K562 (cell line): ENCODE measurements around the gene WDR54. TPM values are rescaled to one million over a fixed set of nuclear protein-coding genes. Genes with fewer than 3 reads are reported as not detected.

ENCODE experiments used
- ATAC-seq: fragments of 200-7000 bp; cut with Tn5 transposase; 3 replicates; pipeline ENCODE4 v1.9.1; 2020; ENCODE audit warnings: moderate library complexity
- BruUV-seq: library from RNA; stranded (reverse); fragments of 400-500 nt; replicated peaks from 2 replicates; lab custom pipeline; 2021; lab: Mats Ljungman, UMichigan
- CTCF ChIA-PET: fragments of 300-600 bp; formaldehyde crosslinking; extraction: SDS; loops from one replicate; lab custom pipeline; 2021; ENCODE audit warnings: low intra/inter-chr PET ratio; lab: Yijun Ruan, JAX
- POLR2A ChIA-PET: fragments of 300-600, 350-650 bp; sonication (Branson Sonifier 250); formaldehyde crosslinking; extraction: SDS; loops from one replicate; lab custom pipeline; 2021; ENCODE audit warnings: antibody characterized with exemption, inconsistent platforms; lab: Yijun Ruan, JAX
- DNase-seq, 4 experiments: peaks; one replicate each; pipeline versions ENCODE4 v3.0.0 to v3.0.0-alpha.2; 2011 to 2018; ENCODE audit warnings: low spot score in 3 of 4, mixed read lengths in 3 of 4; ENCODE audit errors: extremely low read depth in 1 of 4
- FAIRE-seq: peaks from 2 replicates; lab custom pipeline; 2011; peaks lifted over from hg19 to GRCh38; lab: Jason Lieb, UNC
- H2AFZ ChIP-seq: 2 replicates; pipeline ENCODE4 v1.6.0; 2011; ENCODE audit warnings: low read depth, low read length, control low read depth, inconsistent platforms
- H3K27ac ChIP-seq: fragments of 200-600 bp; 3 replicates; pipeline ENCODE4 v1.8.0; 2011; ENCODE audit warnings: low read depth, mild to moderate bottlenecking, control low read depth, inconsistent platforms, low read length, moderate library complexity, mixed read lengths; ENCODE audit errors: extremely low read depth
- H3K27me3 ChIP-seq, 2 experiments: fragments of 300-600 bp in 1 of 2; 2 replicates in 1 of 2; 3 replicates in 1 of 2; pipeline versions ENCODE4 v1.6.0 to v1.8.0; 2011; ENCODE audit warnings: inconsistent platforms in 2 of 2, low read length in 2 of 2, mild to moderate bottlenecking in 1 of 2, mixed read lengths in 1 of 2, moderate library complexity in 1 of 2; ENCODE audit not compliant: control insufficient read depth in 2 of 2, insufficient read depth in 2 of 2
- H3K36me3 ChIP-seq: fragments of 300-600 bp; 3 replicates; pipeline ENCODE4 v1.8.0; 2011; ENCODE audit warnings: mild to moderate bottlenecking, low read length, inconsistent platforms; ENCODE audit not compliant: control insufficient read depth, insufficient read depth
- H3K4me1 ChIP-seq, 2 experiments: fragments of 200-600 bp in 1 of 2; replicated peaks in 1 of 2; 2 replicates in 1 of 2; 3 replicates in 1 of 2; pipeline versions ENCODE4 v1.5.1 to v1.8.0; 2011; ENCODE audit warnings: inconsistent platforms in 2 of 2, low read length in 2 of 2, mild to moderate bottlenecking in 1 of 2, mixed read lengths in 1 of 2, moderate library complexity in 1 of 2; ENCODE audit not compliant: control insufficient read depth in 2 of 2, insufficient read depth in 2 of 2
- H3K4me2 ChIP-seq: 2 replicates; pipeline ENCODE4 v1.6.1; 2011; ENCODE audit warnings: low read length, control low read depth, inconsistent platforms, mixed read lengths; ENCODE audit not compliant: insufficient read depth
- H3K4me3 ChIP-seq: fragments of 200-600 bp; sonication (generic), shearing (Covaris generic); 2 replicates; pipeline ENCODE4 v1.5.1; 2016; ENCODE audit warnings: control low read depth, inconsistent platforms
- H3K79me2 ChIP-seq: fragments of 200-600 bp; 3 replicates; pipeline ENCODE4 v1.8.0; 2011; ENCODE audit warnings: low read length, inconsistent platforms; ENCODE audit not compliant: control insufficient read depth, insufficient read depth
- H3K9ac ChIP-seq, 2 experiments: 2 replicates each; pipeline versions ENCODE4 v1.6.0 to v1.6.1; 2011; ENCODE audit warnings: low read depth in 2 of 2, low read length in 2 of 2, control low read depth in 1 of 2, inconsistent platforms in 1 of 2, mild to moderate bottlenecking in 1 of 2, mixed read lengths in 1 of 2; ENCODE audit not compliant: insufficient read depth in 1 of 2
- H3K9me1 ChIP-seq: one replicate; pipeline ENCODE4 v1.6.0; 2011; ENCODE audit warnings: inconsistent platforms, mild to moderate bottlenecking, low read length, moderate library complexity; ENCODE audit not compliant: control insufficient read depth, insufficient read depth
- H3K9me3 ChIP-seq: replicated peaks from 2 replicates; pipeline ENCODE4 v1.5.1; 2011; ENCODE audit warnings: low read depth, low read length, inconsistent platforms; ENCODE audit not compliant: control insufficient read depth, insufficient read depth
- H4K20me1 ChIP-seq: replicated peaks from 2 replicates; pipeline ENCODE4 v1.6.1; 2011; ENCODE audit warnings: low read length, inconsistent platforms, mixed read lengths; ENCODE audit not compliant: control insufficient read depth, insufficient read depth
- CBFA2T3 ChIP-seq: fragments of 450-650 bp; IDR thresholded peaks from 2 replicates; pipeline ENCODE4 v1.6.1; 2017
- CBX2 ChIP-seq: fragments of 200-600 bp; sonication (generic); IDR thresholded peaks from one replicate; pipeline ENCODE4 v1.6.1; 2012; ENCODE audit warnings: mild to moderate bottlenecking, low read length, inconsistent platforms; ENCODE audit not compliant: insufficient read depth, poor library complexity, severe bottlenecking
- EP300 ChIP-seq: IDR thresholded peaks from 2 replicates; pipeline ENCODE4 v1.6.1; 2012; ENCODE audit warnings: low read length, improper control_type of control experiment
- FIP1L1 ChIP-seq: fragments of 200-400 bp; formaldehyde crosslinking; IDR thresholded peaks from 2 replicates; pipeline ENCODE4 v1.6.1; 2018; ENCODE audit warnings: mild to moderate bottlenecking, low read depth, low read length; ENCODE audit not compliant: poor library complexity, severe bottlenecking
- HLTF ChIP-seq: fragments of 450-650 bp; IDR thresholded peaks from 2 replicates; pipeline ENCODE4 v1.6.1; 2016
- HNRNPK ChIP-seq: fragments of 200-400 bp; formaldehyde crosslinking; IDR thresholded peaks from one replicate; pipeline ENCODE4 v1.6.1; 2018; ENCODE audit warnings: mild to moderate bottlenecking, low read depth, low read length; ENCODE audit not compliant: poor library complexity, severe bottlenecking
- HNRNPL ChIP-seq: fragments of 200-400 bp; formaldehyde crosslinking; IDR thresholded peaks from 2 replicates; pipeline ENCODE4 v1.6.1; 2017; ENCODE audit warnings: low read depth, mild to moderate bottlenecking, low read length
- ID3 ChIP-seq, 2 experiments: fragments of 250-450 bp in 1 of 2; fragments of 450-650 bp in 1 of 2; sonication (Bioruptor Pico) in 1 of 2; IDR thresholded peaks; 2 replicates each; pipeline versions ENCODE4 v1.6.1 to v1.8.0; 2016 to 2021; ENCODE audit warnings: mild to moderate bottlenecking in 2 of 2, moderate library complexity in 2 of 2, missing compliant biosample characterization in 1 of 2, missing genetic modification characterization in 1 of 2
- MYC ChIP-seq, 2 experiments: fragments of 250-450 bp in 1 of 2; sonication (Bioruptor Pico) in 1 of 2; IDR thresholded peaks; 2 replicates each; pipeline versions ENCODE4 v1.5.1 to v1.6.1; 2012 to 2021; ENCODE audit warnings: low read depth in 2 of 2, borderline replicate concordance in 1 of 2, improper control_type of control experiment in 1 of 2, low read length in 1 of 2, mild to moderate bottlenecking in 1 of 2, moderate library complexity in 1 of 2
- SMAD3 ChIP-seq: fragments of 450-650 bp; formaldehyde crosslinking; conservative IDR thresholded peaks from 2 replicates; pipeline ENCODE4 v1.4.0; 2020; ENCODE audit warnings: mild to moderate bottlenecking
- ZBTB33 ChIP-seq: sonication (generic); formaldehyde crosslinking; IDR thresholded peaks from 2 replicates; pipeline ENCODE4 v1.8.1; 2023; ENCODE audit warnings: mild to moderate bottlenecking, missing genetic modification reagents
- ZNF143 ChIP-seq: sonication (generic); formaldehyde crosslinking; IDR thresholded peaks from 2 replicates; pipeline ENCODE4 v1.9.0; 2022; ENCODE audit warnings: mild to moderate bottlenecking, missing genetic modification reagents
- ZNF184 ChIP-seq: sonication (generic); formaldehyde crosslinking; IDR thresholded peaks from 2 replicates; pipeline ENCODE4 v1.5.0; 2020; ENCODE audit warnings: missing genetic modification reagents
- ZNF263 ChIP-seq: sonication (generic); formaldehyde crosslinking; IDR thresholded peaks from 2 replicates; pipeline ENCODE4 v1.8.0; 2022; ENCODE audit warnings: mild to moderate bottlenecking, missing genetic modification reagents, borderline replicate concordance
- ZNF347 ChIP-seq: fragments of 450-650 bp; formaldehyde crosslinking; IDR thresholded peaks from 2 replicates; pipeline ENCODE4 v1.4.0; 2020; ENCODE audit warnings: low read depth, mild to moderate bottlenecking, moderate library complexity
- ZNF395 ChIP-seq: fragments of 200-800 bp; sonication (Bioruptor generic); IDR thresholded peaks from 2 replicates; pipeline ENCODE4 v1.6.1; 2017; ENCODE audit warnings: missing genetic modification characterization, missing compliant biosample characterization
- ZNF717 ChIP-seq: fragments of 250-450 bp; sonication (Bioruptor Pico); IDR thresholded peaks from 2 replicates; pipeline ENCODE4 v1.5.0; 2021
- ZNF780A ChIP-seq: fragments of 250-450 bp; sonication (Bioruptor Pico); IDR thresholded peaks from 2 replicates; pipeline ENCODE4 v1.5.0; 2021; ENCODE audit warnings: mild to moderate bottlenecking
- WGBS: fragments of 100-300 bp; shearing (Covaris generic); methylation state at CpG from one replicate; pipeline ENCODE4 v1.1.6; 2016; ENCODE audit warnings: low coverage, mixed read lengths; ENCODE audit not compliant: insufficient coverage; ENCODE audit errors: missing lambda C conversion rate; 5-methylcytosine and 5-hydroxymethylcytosine counted together
- in situ Hi-C: fragments of 300-500 bp; cut with MboI; formaldehyde crosslinking; loops from 4 replicates; pipeline ENCODE4 v1.15.0; 2018; ENCODE audit warnings: inconsistent platforms, mixed read lengths
- intact Hi-C: fragments of 100-400 bp; cut with micrococcal nuclease; formaldehyde crosslinking; loops from 2 replicates; pipeline ENCODE4 v1.14.2; 2022
- polyA plus RNA-seq, 8 experiments: library from polyadenylated mRNA; depleted of rRNA in 4 of 8; stranded (reverse) in 5 of 8; unstranded in 3 of 8; fragments of >200 nt; fragmentation: Nextera tagmentation in 2 of 8; fragmentation: Illumina TruSeq in 1 of 8; extraction: Ambion mirVana in 2 of 8; extraction: Trizol in 1 of 8; gene quantifications; 2 replicates each; pipeline versions ENCODE4 v1.2.1 to v1.2.3, GENCODE V29; 2011 to 2014; ENCODE audit warnings: inconsistent platforms in 1 of 8, missing spikeins in 1 of 8
- total RNA-seq, 7 experiments: library from RNA; depleted of rRNA in 6 of 7; stranded (reverse); fragments of >200 nt in 6 of 7; fragmentation: Illumina TruSeq in 2 of 7; extraction: Trizol in 2 of 7; gene quantifications; 2 replicates each; pipeline versions ENCODE4 v1.2.1 to v1.2.3, GENCODE V29; 2011 to 2021; ENCODE audit warnings: low replicate concordance in 1 of 7
- TF ChIP-seq, protein P1 (sequence below): sonication (generic); IDR thresholded peaks from 2 replicates; pipeline ENCODE4 v1.6.1; 2016

The WDR54 gene
- total and polyA plus RNA-seq, 9 of the 15 experiments (the other 6 are each of a cell fraction or from before 2014, with no cell fraction given) = 5.2 to 15.2 (median 7.4) TPM

- no peak for ATAC-seq
- no TSS peak for BruUV-seq
- Histone ChIP-seq H3K9ac (no peak overlapping the region), H3K9me3 (no peaks in the 10 kb centered on the region), H3K36me3 (peaks cover 33% of the 10 kb centered on the region; the same call in 2 of the 3 replicates), H3K27me3 (no peaks in the 10 kb centered on the region), H3K27ac (no peak overlapping the region), H2AFZ (no peak overlapping the region), H3K4me2 (no peak overlapping the region), H3K4me3 (no peak overlapping the region), H3K4me1 (peaks cover 4 to 15% of the 10 kb centered on the region in 2 experiments; a peak in 3 of 5 replicates), H3K79me2 (no peaks in the 10 kb centered on the region), H3K9me1 (no peaks in the 10 kb centered on the region), H4K20me1 (no peaks in the 10 kb centered on the region; the same call in 1 of the 2 replicates)
- ChIA-PET POLR2A (interaction anchor here (0.6 to 1.0 kb wide), 2 partner anchors 15 to 16 kb away, joined by 3 to 4 read pairs; no protein-coding TSS in a partner anchor), CTCF (no interaction called here)
- in situ Hi-C loops = no loop called here
- intact Hi-C loops = no loop called here
- WGBS = 89% methylated on average over 8 of the region's 8 CpGs
- FAIRE-seq = no peak
- no peak for DNase-seq
- TF ChIP-seq CBX2 (no peak), ZNF184 (CRISPR knock-in tag) (no peak), HNRNPL (no peak), ID3 (CRISPR knock-in tag; IDR thresholded peaks at IDR 0.05) (no peak), ID3 (tag; IDR thresholded peaks at IDR 0.05) (no peak), ZNF143 (no peak), ZNF780A (CRISPR knock-in tag) (no peak), ZNF347 (CRISPR knock-in tag) (no peak), ZNF263 (CRISPR knock-in tag) (no peak), ZBTB33 (CRISPR knock-in tag) (no peak), CBFA2T3 (no peak), HLTF (no peak), FIP1L1 (no peak), HNRNPK (no peak), ZNF717 (no peak), EP300 (no peak), SMAD3 (CRISPR knock-in tag) (no peak), ZNF395 (CRISPR knock-in tag) (no peak), MYC (IDR thresholded peaks at IDR 0.05; ENCODE audit: low read depth, low read length) (no peak), MYC (CRISPR knock-in tag; IDR thresholded peaks at IDR 0.05; ENCODE audit: borderline replicate concordance, low read depth) (no peak)
- TF ChIP-seq, protein P1, sequence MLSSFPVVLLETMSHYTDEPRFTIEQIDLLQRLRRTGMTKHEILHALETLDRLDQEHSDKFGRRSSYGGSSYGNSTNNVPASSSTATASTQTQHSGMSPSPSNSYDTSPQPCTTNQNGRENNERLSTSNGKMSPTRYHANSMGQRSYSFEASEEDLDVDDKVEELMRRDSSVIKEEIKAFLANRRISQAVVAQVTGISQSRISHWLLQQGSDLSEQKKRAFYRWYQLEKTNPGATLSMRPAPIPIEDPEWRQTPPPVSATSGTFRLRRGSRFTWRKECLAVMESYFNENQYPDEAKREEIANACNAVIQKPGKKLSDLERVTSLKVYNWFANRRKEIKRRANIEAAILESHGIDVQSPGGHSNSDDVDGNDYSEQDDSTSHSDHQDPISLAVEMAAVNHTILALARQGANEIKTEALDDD = no peak
These were observed 47.5 kb upstream of the WDR54 start for GRCh38 chr2:74373985-74374384.
